ENCODE measurements around the gene CHST11. TPM values are rescaled to one million over a fixed set of nuclear protein-coding genes. Genes with fewer than 3 reads are reported as not detected.

The CHST11 gene
- total RNA-seq, 1 experiment from 2014 or later: 6.7 TPM

DNA sequence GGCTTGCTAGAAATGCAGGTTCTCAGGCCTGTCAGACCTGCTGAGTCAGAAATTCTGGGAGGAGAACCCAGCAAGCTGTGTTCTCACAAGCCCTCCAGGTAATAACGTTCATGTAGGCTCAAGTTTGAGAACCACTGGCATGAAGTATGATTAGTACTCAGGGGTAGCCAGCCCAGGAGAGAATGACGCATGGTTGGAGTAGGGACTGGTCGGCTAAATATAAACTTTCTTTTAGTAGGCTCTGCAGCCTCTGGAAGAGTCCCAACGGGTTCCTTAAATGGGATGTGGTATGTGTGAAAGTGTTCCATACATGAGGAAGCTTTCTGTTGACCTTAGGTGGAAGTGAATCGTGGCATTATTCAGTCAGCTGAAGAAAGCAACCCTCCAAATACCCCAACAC is 292.0 kb downstream of the CHST11 start:
- Histone ChIP-seq H4K91ac (ENCODE audit: insufficient read length, low read depth, low read length) (no peak overlapping the region), H3K4ac (ENCODE audit: low read depth, low read length) (no peak overlapping the region), H3K4me1 (ENCODE audit: insufficient read depth, low read length) (peaks cover 6% of the 10 kb centered on the region; the same call in 1 of the 2 replicates), H3K27ac (ENCODE audit: insufficient read length, low read depth, low read length) (no peak overlapping the region), H4K5ac (ENCODE audit: insufficient read length, low read depth, low read length) (no peak overlapping the region), H3K27me3 (ENCODE audit: insufficient read depth, low read length) (no peaks in the 10 kb centered on the region), H3K56ac (ENCODE audit: insufficient read length, low read depth, low read length) (no peak overlapping the region), H3K9me3 (ENCODE audit: control insufficient read depth, low read depth, low read length) (no peaks in the 10 kb centered on the region), H3K14ac (ENCODE audit: insufficient read depth, low read length) (no peak overlapping the region), H2BK5ac (ENCODE audit: insufficient read length, low read length) (no peak overlapping the region), H3K4me2 (ENCODE audit: insufficient read depth, insufficient read length, low read length) (no peak overlapping the region), H3K23ac (ENCODE audit: insufficient read length, low read depth, low read length) (no peak overlapping the region), H2AFZ (ENCODE audit: low read length) (no peak overlapping the region), H3K79me2 (ENCODE audit: insufficient read depth, low read length) (no peaks in the 10 kb centered on the region), H3K18ac (ENCODE audit: insufficient read length, low read depth, low read length) (no peak overlapping the region), H3K23me2 (ENCODE audit: insufficient read length, low read depth, low read length, poor library complexity, severe bottlenecking) (no peaks in the 10 kb centered on the region), H2BK20ac (ENCODE audit: low read depth, low read length, poor library complexity, severe bottlenecking) (no peak overlapping the region), H2BK15ac (ENCODE audit: low read depth, low read length) (no peak overlapping the region), H2BK12ac (ENCODE audit: insufficient read length, low read depth, low read length) (no peak overlapping the region), H4K8ac (replicated peaks; ENCODE audit: insufficient read length, low read depth, low read length) (no peak overlapping the region), H2BK120ac (ENCODE audit: low read depth, low read length, poor library complexity, severe bottlenecking) (no peak overlapping the region), H3K9ac (ENCODE audit: extremely low read depth, insufficient read length, low read length) (no peak overlapping the region), H2AK5ac (ENCODE audit: insufficient read length, low read length) (no peak overlapping the region), H3T11ph (ENCODE audit: low read length) (no peak overlapping the region), H3K79me1 (ENCODE audit: insufficient read depth, low read depth, low read length, poor library complexity, severe bottlenecking) (no peaks in the 10 kb centered on the region), H4K20me1 (ENCODE audit: control insufficient read depth, insufficient read depth, insufficient read length) (no peaks in the 10 kb centered on the region)
- WGBS (ENCODE audit: extremely low coverage, insufficient read length, low lambda C conversion rate): no CpG with 5 or more reads among the region's 5 CpGs
- Mint-ChIP-seq H3K27ac (0 out of 7 replicates have a peak overlapping the region, but pooled peaks of 1 of the 3 experiments have one; percentile 14), H3K27me3 (ENCODE audit: low read depth) (no peaks in the 10 kb centered on the region), H3K4me3 (no peak overlapping the region; a peak in 1 of 5 replicates), H3K9me3 (no peaks in the 10 kb centered on the region), H3K4me1 (peaks cover 32 to 44% of the 10 kb centered on the region in 2 experiments), H3K36me3 (ENCODE audit: insufficient read depth in 1 of 3, low read depth in 3 of 3) (no peaks in the 10 kb centered on the region)
- DNase-seq: peak; percentile 12
- TF ChIP-seq, protein P1, sequence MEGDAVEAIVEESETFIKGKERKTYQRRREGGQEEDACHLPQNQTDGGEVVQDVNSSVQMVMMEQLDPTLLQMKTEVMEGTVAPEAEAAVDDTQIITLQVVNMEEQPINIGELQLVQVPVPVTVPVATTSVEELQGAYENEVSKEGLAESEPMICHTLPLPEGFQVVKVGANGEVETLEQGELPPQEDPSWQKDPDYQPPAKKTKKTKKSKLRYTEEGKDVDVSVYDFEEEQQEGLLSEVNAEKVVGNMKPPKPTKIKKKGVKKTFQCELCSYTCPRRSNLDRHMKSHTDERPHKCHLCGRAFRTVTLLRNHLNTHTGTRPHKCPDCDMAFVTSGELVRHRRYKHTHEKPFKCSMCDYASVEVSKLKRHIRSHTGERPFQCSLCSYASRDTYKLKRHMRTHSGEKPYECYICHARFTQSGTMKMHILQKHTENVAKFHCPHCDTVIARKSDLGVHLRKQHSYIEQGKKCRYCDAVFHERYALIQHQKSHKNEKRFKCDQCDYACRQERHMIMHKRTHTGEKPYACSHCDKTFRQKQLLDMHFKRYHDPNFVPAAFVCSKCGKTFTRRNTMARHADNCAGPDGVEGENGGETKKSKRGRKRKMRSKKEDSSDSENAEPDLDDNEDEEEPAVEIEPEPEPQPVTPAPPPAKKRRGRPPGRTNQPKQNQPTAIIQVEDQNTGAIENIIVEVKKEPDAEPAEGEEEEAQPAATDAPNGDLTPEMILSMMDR (conservative IDR thresholded peaks at IDR 0.05): no peak
